ENCODE measurements around the gene CIC.
"Not testable (repeated sequence)": the region's sequence is repeated elsewhere in the genome, so short reads cannot be mapped to it uniquely, and the experiment has no call there.

Gene CIC

GRCh38 chr19:42315024-42315423, 46.0 kb downstream of the CIC start:
- no peak for DNase-seq

- DNase-seq: no peak
These were observed 47.5 kb downstream of the CIC start for GRCh38 chr19:42316223-42317211.

GRCh38 chr19:42317535-42317934, 48.5 kb downstream of the CIC start:
- DNase-seq: no peak

GRCh38 chr19:42322305-42322704, 53.3 kb downstream of the CIC start:
- no peak for DNase-seq

- no peak for DNase-seq
These were observed 54.4 kb downstream of the CIC start for GRCh38 chr19:42323473-42323851.

- peak in 1 of 2 experiments; percentile 58 for DNase-seq
These were observed 55.0 kb downstream of the CIC start for GRCh38 chr19:42323852-42324654.

- DNase-seq: peak in 1 of 2 experiments; percentile 58
These were observed 55.7 kb downstream of the CIC start for GRCh38 chr19:42324655-42325307.

GRCh38 chr19:42325308-42325895, 56.4 kb downstream of the CIC start, which contains the start of gene MEGF8:
Gene MEGF8 (plus strand): TSS chr19:42325635. CDS start chr19:42326244, 609 bp downstream.
- DNase-seq: peak; percentile 99 to 100

- DNase-seq: peak in 1 of 2 experiments; percentile 59
These were observed 57.1 kb downstream of the CIC start for GRCh38 chr19:42325896-42326771.

- no peak for DNase-seq
These were observed 57.9 kb downstream of the CIC start for GRCh38 chr19:42326969-42327368.

GRCh38 chr19:42327381-42327780, 58.3 kb downstream of the CIC start:
- DNase-seq: no peak

GRCh38 chr19:42328106-42328505, 59.1 kb downstream of the CIC start:
- no peak for DNase-seq

GRCh38 chr19:42328854-42329253, 59.8 kb downstream of the CIC start:
- no peak for DNase-seq

- DNase-seq: no peak
These were observed 61.2 kb downstream of the CIC start for GRCh38 chr19:42330241-42330711.

GRCh38 chr19:42331333-42331732, 62.3 kb downstream of the CIC start:
- DNase-seq: not testable (repeated sequence)

- DNase-seq: no peak
These were observed 63.0 kb downstream of the CIC start for GRCh38 chr19:42332059-42332458.

- no peak for DNase-seq
These were observed 64.0 kb downstream of the CIC start for GRCh38 chr19:42333018-42333417.

- DNase-seq: no peak
These were observed 65.1 kb downstream of the CIC start for GRCh38 chr19:42333975-42334696.

- DNase-seq: no peak
These were observed 65.8 kb downstream of the CIC start for GRCh38 chr19:42334697-42335373.

- DNase-seq: no peak
These were observed 66.4 kb downstream of the CIC start for GRCh38 chr19:42335374-42335936.

Measured in NCI-H526 (cell line).